Measurements from ENCODE around the gene MRAP. TPM values are rescaled to one million over a fixed set of nuclear protein-coding genes. Genes with fewer than 3 reads are reported as not detected.

Gene MRAP
- total RNA-seq, 3 donors from 2014 or later (not counting 1 experiment from before 2014, with no cell fraction given), result not detected

DNA sequence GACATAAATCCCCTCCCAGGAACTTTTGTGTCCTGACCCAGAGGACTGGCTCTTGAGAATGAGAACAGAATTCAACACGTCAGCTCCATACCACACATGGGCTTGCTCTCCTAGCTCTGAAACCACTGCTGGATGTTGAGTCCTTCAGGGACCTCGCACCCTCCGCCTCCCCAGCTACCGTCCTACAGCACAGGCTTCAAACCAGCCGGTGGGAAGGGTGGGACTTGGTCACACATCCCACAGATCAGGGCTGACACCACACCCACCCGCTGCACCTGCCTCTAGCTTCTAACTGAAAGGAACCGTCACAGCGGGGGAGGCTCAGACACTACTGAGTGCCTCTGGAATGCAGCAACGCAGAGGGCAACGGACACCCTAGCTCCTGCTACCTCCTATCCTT is 24.0 kb downstream of the MRAP start:
- Mint-ChIP-seq H3K9me3 (no peaks in the 10 kb centered on the region), H3K27ac (no peak overlapping the region), H3K4me1 (no peaks in the 10 kb centered on the region), H3K27me3 (ENCODE audit: low read depth in 2 of 2) (no peaks in the 10 kb centered on the region), H3K4me3 (no peak overlapping the region), H3K36me3 (peaks cover 41% of the 10 kb centered on the region)
- Histone ChIP-seq H3K27me3 (ENCODE audit: control insufficient read depth, insufficient read depth, low read length) (no peaks in the 10 kb centered on the region), H3K4me1 (ENCODE audit: control insufficient read depth, insufficient read depth, low read length) (no peaks in the 10 kb centered on the region), H3K4me3 (ENCODE audit: low read length) (no peak overlapping the region), H3K9me3 (ENCODE audit: control insufficient read depth, insufficient read depth, low read length) (no peaks in the 10 kb centered on the region), H3K27ac (ENCODE audit: low read length) (no peak overlapping the region), H3K36me3 (ENCODE audit: control insufficient read depth, insufficient read depth, low read length) (peaks cover 87% of the 10 kb centered on the region)
- TF ChIP-seq, protein P1, sequence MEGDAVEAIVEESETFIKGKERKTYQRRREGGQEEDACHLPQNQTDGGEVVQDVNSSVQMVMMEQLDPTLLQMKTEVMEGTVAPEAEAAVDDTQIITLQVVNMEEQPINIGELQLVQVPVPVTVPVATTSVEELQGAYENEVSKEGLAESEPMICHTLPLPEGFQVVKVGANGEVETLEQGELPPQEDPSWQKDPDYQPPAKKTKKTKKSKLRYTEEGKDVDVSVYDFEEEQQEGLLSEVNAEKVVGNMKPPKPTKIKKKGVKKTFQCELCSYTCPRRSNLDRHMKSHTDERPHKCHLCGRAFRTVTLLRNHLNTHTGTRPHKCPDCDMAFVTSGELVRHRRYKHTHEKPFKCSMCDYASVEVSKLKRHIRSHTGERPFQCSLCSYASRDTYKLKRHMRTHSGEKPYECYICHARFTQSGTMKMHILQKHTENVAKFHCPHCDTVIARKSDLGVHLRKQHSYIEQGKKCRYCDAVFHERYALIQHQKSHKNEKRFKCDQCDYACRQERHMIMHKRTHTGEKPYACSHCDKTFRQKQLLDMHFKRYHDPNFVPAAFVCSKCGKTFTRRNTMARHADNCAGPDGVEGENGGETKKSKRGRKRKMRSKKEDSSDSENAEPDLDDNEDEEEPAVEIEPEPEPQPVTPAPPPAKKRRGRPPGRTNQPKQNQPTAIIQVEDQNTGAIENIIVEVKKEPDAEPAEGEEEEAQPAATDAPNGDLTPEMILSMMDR (IDR thresholded peaks at IDR 0.05), result no peak
- ATAC-seq (no peak), DNase-seq (no peak)
- intact Hi-C loops (cut with micrococcal nuclease), result no loop called here
- 96% methylated on average over 10 of the region's 10 CpGs for WGBS (ENCODE audit: insufficient coverage)

DNA sequence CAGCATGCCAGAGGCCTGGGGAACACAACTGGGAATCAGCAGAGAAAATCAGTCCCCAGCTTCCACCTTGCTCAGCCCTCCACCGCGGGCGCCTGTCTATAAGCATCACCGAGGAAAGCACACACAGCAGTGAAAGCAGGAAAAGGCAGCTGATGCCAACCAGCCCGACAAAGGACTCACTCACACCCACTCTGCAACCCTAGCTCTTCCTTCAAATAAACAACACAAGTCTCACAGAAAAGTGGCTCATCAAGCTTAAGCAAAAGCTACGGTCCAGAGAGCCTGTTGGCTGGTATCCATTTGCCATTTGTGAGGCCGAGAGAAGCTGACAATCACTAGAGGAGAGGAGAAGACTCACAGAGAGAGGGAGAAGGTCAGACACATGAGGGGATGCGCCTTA is 27.1 kb downstream of the MRAP start:
- Mint-ChIP-seq H3K9me3 (no peaks in the 10 kb centered on the region), H3K27ac (no peak overlapping the region), H3K4me3 (no peak overlapping the region), H3K4me1 (no peaks in the 10 kb centered on the region), H3K36me3 (peaks cover 32% of the 10 kb centered on the region), H3K27me3 (ENCODE audit: low read depth in 2 of 2) (no peaks in the 10 kb centered on the region)
- no peaks in the 10 kb centered on the region for H3K27me3 ChIP-seq (ENCODE audit: control insufficient read depth, insufficient read depth, low read length)
- intact Hi-C loops (cut with micrococcal nuclease), result no loop called here
- 99% methylated on average over 7 of the region's 8 CpGs for WGBS (ENCODE audit: insufficient coverage)
- H3K9me3 ChIP-seq (ENCODE audit: control insufficient read depth, insufficient read depth, low read length), result no peaks in the 10 kb centered on the region
- no peaks in the 10 kb centered on the region for H3K4me1 ChIP-seq (ENCODE audit: control insufficient read depth, insufficient read depth, low read length)
- no peak overlapping the region for H3K27ac ChIP-seq (ENCODE audit: low read length)
- TF ChIP-seq, protein P1 (IDR thresholded peaks at IDR 0.05), result no peak
- no peak for DNase-seq
- no peak for ATAC-seq
- peaks cover 66% of the 10 kb centered on the region for H3K36me3 ChIP-seq (ENCODE audit: control insufficient read depth, insufficient read depth, low read length)
- H3K4me3 ChIP-seq (ENCODE audit: low read length), result no peak overlapping the region

DNA sequence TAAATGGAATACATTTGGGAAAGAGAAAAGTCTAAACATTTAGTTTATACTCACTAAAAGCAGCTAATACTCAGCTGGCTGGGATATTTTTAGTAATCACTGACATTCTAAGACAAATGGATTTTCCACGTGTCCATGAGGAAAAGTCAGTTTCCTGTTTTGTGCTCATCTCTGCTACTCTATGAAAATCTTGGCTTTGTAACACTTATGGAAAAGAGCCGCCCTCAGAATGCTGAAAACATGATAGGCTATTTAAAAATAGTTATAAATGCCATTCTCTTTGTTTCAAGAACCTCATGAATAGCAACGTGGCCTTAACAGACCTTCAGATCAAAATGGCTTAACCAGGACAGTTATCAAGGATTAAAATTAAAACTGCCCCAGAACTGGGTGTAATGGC is 29.9 kb downstream of the MRAP start:
- Mint-ChIP-seq H3K4me3 (no peak overlapping the region), H3K27ac (no peak overlapping the region), H3K27me3 (ENCODE audit: low read depth in 2 of 2) (no peaks in the 10 kb centered on the region), H3K36me3 (peaks cover 38% of the 10 kb centered on the region), H3K9me3 (no peaks in the 10 kb centered on the region), H3K4me1 (peaks cover 0 to 9% of the 10 kb centered on the region in 2 donors)
- Histone ChIP-seq H3K9me3 (ENCODE audit: control insufficient read depth, insufficient read depth, low read length) (no peaks in the 10 kb centered on the region), H3K36me3 (ENCODE audit: control insufficient read depth, insufficient read depth, low read length) (peaks cover 63% of the 10 kb centered on the region), H3K4me3 (ENCODE audit: low read length) (no peak overlapping the region), H3K27me3 (ENCODE audit: control insufficient read depth, insufficient read depth, low read length) (no peaks in the 10 kb centered on the region), H3K4me1 (ENCODE audit: control insufficient read depth, insufficient read depth, low read length) (no peaks in the 10 kb centered on the region), H3K27ac (ENCODE audit: low read length) (no peak overlapping the region)
- WGBS (ENCODE audit: insufficient coverage), result 98% methylated on average over 3 of the region's 3 CpGs
- DNase-seq (no peak), ATAC-seq (no peak)
- TF ChIP-seq, protein P1 (IDR thresholded peaks at IDR 0.05), result no peak
- intact Hi-C loops (cut with micrococcal nuclease), result no loop called here

DNA sequence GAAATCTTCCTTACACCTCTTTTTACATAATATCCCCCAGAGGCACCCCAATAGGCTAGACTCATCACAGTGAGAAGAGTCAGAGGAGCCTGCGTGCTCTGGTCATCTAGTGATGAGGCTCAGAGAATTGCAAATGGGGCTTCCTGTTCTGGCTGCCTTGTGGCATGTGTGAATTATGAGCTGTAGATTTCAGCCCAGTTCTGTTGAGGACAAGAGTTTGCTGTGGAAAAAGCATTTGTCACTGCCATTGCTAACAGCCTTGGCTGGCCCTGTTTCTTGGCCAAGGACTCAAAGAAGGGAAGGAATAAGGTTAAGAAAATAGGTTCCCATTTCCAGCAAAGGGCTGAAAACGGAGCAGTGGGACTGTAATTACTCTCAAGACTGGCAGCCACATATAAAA is 30.7 kb downstream of the MRAP start:
- no peaks in the 10 kb centered on the region for H3K27me3 Mint-ChIP-seq (ENCODE audit: low read depth in 2 of 2)
- Histone ChIP-seq H3K9me3 (ENCODE audit: control insufficient read depth, insufficient read depth, low read length) (no peaks in the 10 kb centered on the region), H3K4me3 (ENCODE audit: low read length) (no peak overlapping the region), H3K27ac (ENCODE audit: low read length) (no peak overlapping the region), H3K36me3 (ENCODE audit: control insufficient read depth, insufficient read depth, low read length) (peaks cover 60% of the 10 kb centered on the region), H3K27me3 (ENCODE audit: control insufficient read depth, insufficient read depth, low read length) (no peaks in the 10 kb centered on the region), H3K4me1 (ENCODE audit: control insufficient read depth, insufficient read depth, low read length) (no peaks in the 10 kb centered on the region)
- H3K27ac Mint-ChIP-seq, result no peak overlapping the region
- peaks cover 0 to 9% of the 10 kb centered on the region in 2 donors for H3K4me1 Mint-ChIP-seq
- TF ChIP-seq, protein P1 (IDR thresholded peaks at IDR 0.05), result no peak
- H3K9me3 Mint-ChIP-seq, result no peaks in the 10 kb centered on the region
- no peak overlapping the region for H3K4me3 Mint-ChIP-seq
- peaks cover 34% of the 10 kb centered on the region for H3K36me3 Mint-ChIP-seq
- intact Hi-C loops (cut with micrococcal nuclease), result no loop called here
- DNase-seq (no peak), ATAC-seq (no peak)
- 91% methylated on average over 2 of the region's 2 CpGs for WGBS (ENCODE audit: insufficient coverage)
